Smooth muscle cell (in vitro differentiated cells): ENCODE data around the gene KIF25. TPM values are rescaled to one million over a fixed set of nuclear protein-coding genes. Genes with fewer than 3 reads are reported as not detected.
A peak's percentile ranks its signal among the peaks of the same experiment; 100 is the strongest.

Experiments
- DNase-seq: peaks from one replicate; lab custom pipeline; 2025; ENCODE audit not compliant: unreplicated experiment; lab: John Stamatoyannopoulos, UW
- H2AFZ ChIP-seq: fragments of 200-600 bp; sonication (generic); 2 replicates; pipeline ENCODE4 v1.6.0; 2016; ENCODE audit warnings: antibody characterized with exemption, low read depth, mild to moderate bottlenecking
- H3F3A ChIP-seq: fragments of 200-600 bp; sonication (generic); 2 replicates; pipeline ENCODE4 v1.6.0; 2017; ENCODE audit warnings: antibody characterized with exemption, low read depth
- H3K27ac ChIP-seq: fragments of 200-600 bp; sonication (generic); 2 replicates; pipeline ENCODE4 v1.5.1; 2016; ENCODE audit warnings: low read depth, mild to moderate bottlenecking
- H3K27me3 ChIP-seq: fragments of 200-600 bp; sonication (generic); 2 replicates; pipeline ENCODE4 v1.6.1; 2016; ENCODE audit warnings: low read depth, mild to moderate bottlenecking
- H3K36me3 ChIP-seq: fragments of 200-600 bp; sonication (generic); 2 replicates; pipeline ENCODE4 v1.5.1; 2016; ENCODE audit warnings: low read depth
- H3K4me1 ChIP-seq: fragments of 200-600 bp; sonication (generic); 2 replicates; pipeline ENCODE4 v1.5.1; 2016; ENCODE audit warnings: low read depth
- H3K4me2 ChIP-seq: fragments of 200-600 bp; sonication (generic); 2 replicates; pipeline ENCODE4 v1.6.0; 2016; ENCODE audit warnings: mild to moderate bottlenecking
- H3K4me3 ChIP-seq: fragments of 200-600 bp; sonication (generic); 2 replicates; pipeline ENCODE4 v1.5.1; 2016; ENCODE audit warnings: mild to moderate bottlenecking
- H3K79me2 ChIP-seq: fragments of 200-600 bp; sonication (generic); 2 replicates; pipeline ENCODE4 v1.6.0; 2016; ENCODE audit warnings: low read depth, mild to moderate bottlenecking
- H3K9ac ChIP-seq: fragments of 200-600 bp; sonication (generic); 2 replicates; pipeline ENCODE4 v1.6.0; 2016; ENCODE audit warnings: low read depth
- H3K9me3 ChIP-seq: fragments of 200-600 bp; sonication (generic); replicated peaks from 2 replicates; pipeline ENCODE4 v1.5.1; 2016; ENCODE audit warnings: low read depth
- H4K20me1 ChIP-seq: fragments of 200-600 bp; sonication (generic); 2 replicates; pipeline ENCODE4 v1.6.0; 2016; ENCODE audit warnings: low read depth
- CTCF ChIP-seq: fragments of 200-600 bp; sonication (generic); IDR thresholded peaks from 2 replicates; pipeline ENCODE4 v1.5.1; 2017; ENCODE audit warnings: borderline replicate concordance, mild to moderate bottlenecking, antibody characterized with exemption; ENCODE audit not compliant: insufficient read depth, poor library complexity, severe bottlenecking
- WGBS: methylation state at CpG from one replicate; pipeline ENCODE4 v1.1.7; 2016; ENCODE audit warnings: low lambda C conversion rate; 5-methylcytosine and 5-hydroxymethylcytosine counted together
- polyA plus RNA-seq: library from polyadenylated mRNA; unstranded; fragments of >200 nt; fragmentation: Nextera tagmentation; extraction: Ambion mirVana; gene quantifications from 2 replicates; pipeline ENCODE4 v1.2.1, GENCODE V29; 2016
- total RNA-seq: library from RNA; depleted of rRNA; stranded (reverse); fragments of >200 nt; gene quantifications from 2 replicates; pipeline ENCODE4 v1.2.3, GENCODE V29; 2014

Gene KIF25
- total and polyA plus RNA-seq, 2 experiments from 2014 or later = 0.22 to 1.5 TPM

- Histone ChIP-seq H3K27me3 (no peaks in the 10 kb centered on the region), H3K36me3 (no peaks in the 10 kb centered on the region), H3K4me1 (no peaks in the 10 kb centered on the region), H3K9ac (no peak overlapping the region), H3K4me3 (no peak overlapping the region), H3K79me2 (no peaks in the 10 kb centered on the region), H3F3A (no peaks in the 10 kb centered on the region), H2AFZ (no peak overlapping the region), H3K9me3 (peaks cover 3% of the 10 kb centered on the region), H3K4me2 (no peak overlapping the region), H3K27ac (no peak overlapping the region), H4K20me1 (no peaks in the 10 kb centered on the region)
- WGBS = 76% methylated on average over 11 of the region's 11 CpGs
- DNase-seq = no peak
- no peak for TF ChIP-seq CTCF
These were observed 20.2 kb downstream of the KIF25 start for GRCh38 chr6:168017629-168018028.

- H3K4me2 ChIP-seq = no peak overlapping the region
- no peak overlapping the region for H3K9ac ChIP-seq
- no peak for TF ChIP-seq CTCF
- H4K20me1 ChIP-seq = no peaks in the 10 kb centered on the region
- no peaks in the 10 kb centered on the region for H3F3A ChIP-seq
- no peaks in the 10 kb centered on the region for H3K79me2 ChIP-seq
- H3K4me3 ChIP-seq = no peak overlapping the region
- 92% methylated on average over 15 of the region's 15 CpGs for WGBS
- no peak for DNase-seq
- H3K4me1 ChIP-seq = no peaks in the 10 kb centered on the region
- H2AFZ ChIP-seq = no peak overlapping the region
- H3K36me3 ChIP-seq = no peaks in the 10 kb centered on the region
- H3K27ac ChIP-seq = no peak overlapping the region
- H3K27me3 ChIP-seq = no peaks in the 10 kb centered on the region
- peaks cover 3% of the 10 kb centered on the region for H3K9me3 ChIP-seq
These were observed 21.2 kb downstream of the KIF25 start for GRCh38 chr6:168018664-168019063.

GRCh38 chr6:168020242-168020641, 22.8 kb downstream of the KIF25 start:
- H3K36me3 ChIP-seq = no peaks in the 10 kb centered on the region
- no peak overlapping the region for H2AFZ ChIP-seq
- peaks cover 3% of the 10 kb centered on the region for H3K9me3 ChIP-seq
- H3K4me2 ChIP-seq = no peak overlapping the region
- H3K9ac ChIP-seq = no peak overlapping the region
- H4K20me1 ChIP-seq = no peaks in the 10 kb centered on the region
- 92% methylated on average over 8 of the region's 8 CpGs for WGBS
- DNase-seq = no peak
- no peak overlapping the region for H3K4me3 ChIP-seq
- H3K79me2 ChIP-seq = no peaks in the 10 kb centered on the region
- H3K27me3 ChIP-seq = no peaks in the 10 kb centered on the region
- H3K4me1 ChIP-seq = no peaks in the 10 kb centered on the region
- no peaks in the 10 kb centered on the region for H3F3A ChIP-seq
- TF ChIP-seq CTCF = no peak
- no peak overlapping the region for H3K27ac ChIP-seq

- H3K4me3 ChIP-seq = no peak overlapping the region
- H3K79me2 ChIP-seq = no peaks in the 10 kb centered on the region
- H3K36me3 ChIP-seq = no peaks in the 10 kb centered on the region
- TF ChIP-seq CTCF = no peak
- no peak for DNase-seq
- no peaks in the 10 kb centered on the region for H3K27me3 ChIP-seq
- no peaks in the 10 kb centered on the region for H3K4me1 ChIP-seq
- no peaks in the 10 kb centered on the region for H3F3A ChIP-seq
- H3K9ac ChIP-seq = no peak overlapping the region
- H3K27ac ChIP-seq = no peak overlapping the region
- H2AFZ ChIP-seq = peak overlapping the region; percentile 51
- 21% methylated on average over 5 of the region's 5 CpGs for WGBS
- no peak overlapping the region for H3K4me2 ChIP-seq
- no peaks in the 10 kb centered on the region for H4K20me1 ChIP-seq
- no peaks in the 10 kb centered on the region for H3K9me3 ChIP-seq
These were observed 24.1 kb downstream of the KIF25 start for GRCh38 chr6:168021581-168021980.
